Measurements from ENCODE around the gene NR5A2. TPM values are rescaled to one million over a fixed set of nuclear protein-coding genes. Genes with fewer than 3 reads are reported as not detected.

The NR5A2 gene
- total and polyA plus RNA-seq, 10 donors: 0.02 to 0.63 (median 0.10) TPM; not detected in 3

- intact Hi-C loops (cut with DNase I; ENCODE audit: low total_unique reads): loop anchor here (5.0 to 10.0 kb wide), 2 partner anchors 168 to 351 kb away; no protein-coding TSS in a partner anchor
- Histone ChIP-seq H3K27me3 (replicated peaks in 1 of 7) (no peaks in the 10 kb centered on the region), H3K36me3 (no peaks in the 10 kb centered on the region), H3K4me3 (no peak overlapping the region), H3K4me1 (peaks cover 0 to 2% (median 0%) of the 10 kb centered on the region in 6 donors), H3K9me3 (no peaks in the 10 kb centered on the region), H3K27ac (no peak overlapping the region)
- WGBS, 5 donors: 89 to 95% (median 92%) methylated on average over 2 of the region's 2 CpGs
- TF ChIP-seq CTCF (IDR thresholded peaks at IDR 0.05 in 8 of 11, conservative IDR thresholded peaks at IDR 0.05 in 3 of 11) (no peak), POLR2A (IDR thresholded peaks at IDR 0.05) (no peak), POLR2AphosphoS5 (IDR thresholded peaks at IDR 0.05) (no peak)
- DNase-seq: no peak
Measured at GRCh38 chr1:200136384-200136783, 108.9 kb downstream of the NR5A2 start.

GRCh38 chr1:200139661-200140250 is 112.2 kb downstream of the NR5A2 start:
- H3K9me3 ChIP-seq: no peaks in the 10 kb centered on the region
- no peak overlapping the region for H3K27ac ChIP-seq
- H3K27me3 ChIP-seq (replicated peaks in 1 of 7): no peaks in the 10 kb centered on the region
- intact Hi-C loops (cut with DNase I; ENCODE audit: low total_unique reads): loop anchor here (5.0 to 10.0 kb wide), 2 partner anchors 165 to 348 kb away; no protein-coding TSS in a partner anchor
- peaks cover 0 to 2% (median 0%) of the 10 kb centered on the region in 6 donors for H3K4me1 ChIP-seq
- DNase-seq: no peak
- TF ChIP-seq CTCF (IDR thresholded peaks at IDR 0.05 in 8 of 11, conservative IDR thresholded peaks at IDR 0.05 in 3 of 11) (peak; percentile 34 to 81 (median 65)), POLR2AphosphoS5 (IDR thresholded peaks at IDR 0.05) (no peak)
- WGBS, 5 donors: 56 to 76% (median 68%) methylated on average over 4 of the region's 4 CpGs
- no peaks in the 10 kb centered on the region for H3K36me3 ChIP-seq
- H3K4me3 ChIP-seq: no peak overlapping the region

GRCh38 chr1:200143347-200143746 is 115.8 kb downstream of the NR5A2 start:
- no peak overlapping the region for H3K4me3 ChIP-seq
- intact Hi-C loops (cut with DNase I; ENCODE audit: low total_unique reads): no loop called here
- no peaks in the 10 kb centered on the region for H3K27me3 ChIP-seq (replicated peaks in 1 of 7)
- WGBS, 5 donors: 74 to 89% (median 82%) methylated on average over 6 of the region's 6 CpGs
- no peak for DNase-seq
- H3K9me3 ChIP-seq: no peaks in the 10 kb centered on the region
- H3K36me3 ChIP-seq: no peaks in the 10 kb centered on the region
- peak overlapping the region in 1 of 8 donors; percentile 52 for H3K27ac ChIP-seq
- no peak for TF ChIP-seq POLR2AphosphoS5 (IDR thresholded peaks at IDR 0.05)
- no peak for TF ChIP-seq CTCF (IDR thresholded peaks at IDR 0.05 in 8 of 11, conservative IDR thresholded peaks at IDR 0.05 in 3 of 11)
- TF ChIP-seq POLR2A (IDR thresholded peaks at IDR 0.05): no peak
- peaks cover 0 to 8% (median 1%) of the 10 kb centered on the region in 6 donors for H3K4me1 ChIP-seq

GRCh38 chr1:200146100-200146499 is 118.6 kb downstream of the NR5A2 start:
- WGBS, 5 donors: 30 to 50% (median 41%) methylated on average over 1 of the region's 1 CpG
- TF ChIP-seq CTCF (IDR thresholded peaks at IDR 0.05 in 8 of 11, conservative IDR thresholded peaks at IDR 0.05 in 3 of 11) (no peak), POLR2A (IDR thresholded peaks at IDR 0.05) (no peak), POLR2AphosphoS5 (IDR thresholded peaks at IDR 0.05) (no peak)
- Histone ChIP-seq H3K4me3 (no peak overlapping the region), H3K27me3 (replicated peaks in 1 of 7) (no peaks in the 10 kb centered on the region), H3K4me1 (peaks cover 0 to 16% (median 0%) of the 10 kb centered on the region in 6 donors), H3K27ac (no peak overlapping the region), H3K9me3 (no peaks in the 10 kb centered on the region), H3K36me3 (no peaks in the 10 kb centered on the region)
- intact Hi-C loops (cut with DNase I; ENCODE audit: low total_unique reads): no loop called here
- no peak for DNase-seq
